Keratinocyte (primary cell): Measurements from ENCODE around the gene TUBA4B. TPM values are rescaled to one million over a fixed set of nuclear protein-coding genes. Genes with fewer than 3 reads are reported as not detected.

Source experiments
- DNase-seq: peaks from one replicate; pipeline ENCODE4 v3.0.0-alpha.2; 2011; ENCODE audit warnings: low read depth, missing footprints, low spot score
- FAIRE-seq: peaks from 2 replicates; lab custom pipeline; 2011; peaks lifted over from hg19 to GRCh38; lab: Jason Lieb, UNC
- H2AFZ ChIP-seq: 2 replicates; pipeline ENCODE4 v1.6.0; 2012; ENCODE audit warnings: low read length, control low read depth, inconsistent platforms; ENCODE audit not compliant: control insufficient read depth
- H3K27ac ChIP-seq: 2 replicates; pipeline ENCODE4 v1.5.1; 2011; ENCODE audit warnings: low read length; ENCODE audit not compliant: control insufficient read depth, insufficient read depth
- H3K27me3 ChIP-seq: 3 replicates; pipeline ENCODE4 v1.6.0; 2011; ENCODE audit warnings: low read length; ENCODE audit not compliant: control insufficient read depth, insufficient read depth; ENCODE audit errors: extremely low read depth
- H3K36me3 ChIP-seq, 2 experiments: 2 replicates in 1 of 2; 3 replicates in 1 of 2; pipeline ENCODE4 v1.5.1; 2011; ENCODE audit warnings: low read length in 2 of 2, mild to moderate bottlenecking in 1 of 2; ENCODE audit not compliant: control insufficient read depth in 2 of 2, insufficient read depth in 2 of 2; ENCODE audit errors: extremely low read depth in 1 of 2
- H3K4me1 ChIP-seq: 3 replicates; pipeline ENCODE4 v1.5.1; 2011; ENCODE audit warnings: low read length; ENCODE audit not compliant: control insufficient read depth, insufficient read depth; ENCODE audit errors: extremely low read depth
- H3K4me2 ChIP-seq: 3 replicates; pipeline ENCODE4 v1.6.0; 2011; ENCODE audit warnings: low read depth, low read length; ENCODE audit not compliant: control insufficient read depth, insufficient read depth; ENCODE audit errors: extremely low read depth
- H3K4me3 ChIP-seq, 3 experiments: fragments of 200-600 bp in 1 of 3; sonication (generic) in 1 of 3; 2 replicates in 2 of 3; 3 replicates in 1 of 3; pipeline ENCODE4 v1.5.1; 2011 to 2016; ENCODE audit warnings: low read length in 3 of 3, mild to moderate bottlenecking in 3 of 3, control low read depth in 2 of 3, inconsistent platforms in 1 of 3, low read depth in 1 of 3, mixed read lengths in 1 of 3, mixed run types in 1 of 3, moderate library complexity in 1 of 3; ENCODE audit not compliant: control insufficient read depth in 2 of 3, insufficient read depth in 2 of 3; ENCODE audit errors: extremely low read depth in 1 of 3
- H3K79me2 ChIP-seq: 2 replicates; pipeline ENCODE4 v1.6.0; 2012; ENCODE audit warnings: low read length; ENCODE audit not compliant: control insufficient read depth, insufficient read depth
- H3K9ac ChIP-seq: 3 replicates; pipeline ENCODE4 v1.6.0; 2011; ENCODE audit warnings: low read length; ENCODE audit not compliant: control insufficient read depth, insufficient read depth; ENCODE audit errors: extremely low read depth
- H3K9me1 ChIP-seq: 3 replicates; pipeline ENCODE4 v1.6.0; 2011; ENCODE audit warnings: low read length; ENCODE audit not compliant: control insufficient read depth, insufficient read depth; ENCODE audit errors: extremely low read depth
- H3K9me3 ChIP-seq: 2 replicates; pipeline ENCODE4 v1.5.1; 2012; ENCODE audit warnings: low read depth, low read length; ENCODE audit not compliant: control insufficient read depth
- H4K20me1 ChIP-seq: 3 replicates; pipeline ENCODE4 v1.6.0; 2011; ENCODE audit warnings: low read length; ENCODE audit not compliant: control insufficient read depth, insufficient read depth; ENCODE audit errors: extremely low read depth
- EZH2 ChIP-seq: IDR thresholded peaks from one replicate; pipeline ENCODE4 v1.6.1; 2012; ENCODE audit warnings: inconsistent platforms, mild to moderate bottlenecking, low read length, moderate library complexity
- dilution Hi-C: fragments of 300-500 bp; cut with MboI; formaldehyde crosslinking; loops from one replicate; pipeline ENCODE4 v1.7.0; 2020; ENCODE audit warnings: low sequenced_read_pairs; ENCODE audit not compliant: extremely low pct_ligation_motif_present
- polyA plus RNA-seq, 5 experiments: library from polyadenylated mRNA; depleted of rRNA in 3 of 5; stranded (reverse) in 3 of 5; stranded (forward) in 1 of 5; unstranded in 1 of 5; fragments of >200 nt; gene quantifications; 1 replicate in 1 of 5; 2 replicates in 3 of 5; 3 replicates in 1 of 5; pipeline versions ENCODE4 v1.2.1 to v1.2.3, GENCODE V29; 2011 to 2012; ENCODE audit warnings: missing spikeins in 2 of 5, low read depth in 1 of 5, low replicate concordance in 1 of 5
- TF ChIP-seq, protein P1 (sequence below), 3 experiments: IDR thresholded peaks in 1 of 3; conservative IDR thresholded peaks in 1 of 3; optimal IDR thresholded peaks in 1 of 3; 2 replicates in 2 of 3; 3 replicates in 1 of 3; pipeline versions ENCODE3 to v1.5.1; 2011; ENCODE audit warnings: low read length in 3 of 3, mild to moderate bottlenecking in 3 of 3, moderate library complexity in 2 of 3, control low read depth in 1 of 3, inconsistent platforms in 1 of 3; ENCODE audit not compliant: insufficient read depth in 2 of 3; ENCODE audit errors: extremely low read depth in 1 of 3

The TUBA4B gene
- polyA plus RNA-seq, 1 donor (not counting 4 experiments of a cell fraction or from before 2014, with no cell fraction given): not detected

DNA sequence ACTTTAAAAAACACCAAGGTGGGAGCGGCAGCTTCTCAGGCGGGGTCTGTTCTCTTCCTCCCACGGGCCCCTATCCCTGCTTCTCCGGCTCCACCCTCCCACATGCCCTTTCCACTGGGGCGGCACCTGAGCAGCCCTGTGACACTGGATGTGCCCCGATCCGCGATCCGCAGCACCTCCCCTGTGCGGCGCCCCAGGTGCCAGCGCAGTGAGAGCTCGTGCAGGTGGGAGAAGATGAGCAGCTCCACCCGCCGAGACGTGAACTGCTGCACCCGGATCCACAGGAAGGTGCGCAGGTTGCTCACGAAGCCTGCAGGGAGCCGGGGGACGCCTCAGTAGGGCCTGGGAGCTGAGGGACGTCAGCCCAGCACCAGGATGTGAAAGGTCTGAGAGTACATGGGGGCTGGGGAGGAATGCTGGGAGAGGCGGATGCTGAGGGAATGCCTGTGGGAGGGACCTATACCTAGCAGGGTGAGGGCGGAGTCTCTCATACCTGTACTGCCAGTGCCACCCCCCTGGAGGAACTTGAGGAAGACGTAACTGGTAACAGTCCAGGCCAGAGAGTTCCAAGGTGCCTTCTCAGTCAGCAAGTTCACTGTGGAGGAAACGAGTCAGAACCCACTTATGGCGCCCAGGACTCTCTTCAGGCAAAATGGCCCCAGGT lies 37.0 kb upstream of the TUBA4B start:
- no peak for FAIRE-seq
- H2AFZ ChIP-seq: no peak overlapping the region
- no peak overlapping the region for H3K4me2 ChIP-seq
- H3K79me2 ChIP-seq: no peaks in the 10 kb centered on the region
- no peaks in the 10 kb centered on the region for H3K27me3 ChIP-seq
- no peak for DNase-seq
- no peaks in the 10 kb centered on the region for H3K9me1 ChIP-seq
- no peak overlapping the region for H3K9ac ChIP-seq
- TF ChIP-seq, protein P1, sequence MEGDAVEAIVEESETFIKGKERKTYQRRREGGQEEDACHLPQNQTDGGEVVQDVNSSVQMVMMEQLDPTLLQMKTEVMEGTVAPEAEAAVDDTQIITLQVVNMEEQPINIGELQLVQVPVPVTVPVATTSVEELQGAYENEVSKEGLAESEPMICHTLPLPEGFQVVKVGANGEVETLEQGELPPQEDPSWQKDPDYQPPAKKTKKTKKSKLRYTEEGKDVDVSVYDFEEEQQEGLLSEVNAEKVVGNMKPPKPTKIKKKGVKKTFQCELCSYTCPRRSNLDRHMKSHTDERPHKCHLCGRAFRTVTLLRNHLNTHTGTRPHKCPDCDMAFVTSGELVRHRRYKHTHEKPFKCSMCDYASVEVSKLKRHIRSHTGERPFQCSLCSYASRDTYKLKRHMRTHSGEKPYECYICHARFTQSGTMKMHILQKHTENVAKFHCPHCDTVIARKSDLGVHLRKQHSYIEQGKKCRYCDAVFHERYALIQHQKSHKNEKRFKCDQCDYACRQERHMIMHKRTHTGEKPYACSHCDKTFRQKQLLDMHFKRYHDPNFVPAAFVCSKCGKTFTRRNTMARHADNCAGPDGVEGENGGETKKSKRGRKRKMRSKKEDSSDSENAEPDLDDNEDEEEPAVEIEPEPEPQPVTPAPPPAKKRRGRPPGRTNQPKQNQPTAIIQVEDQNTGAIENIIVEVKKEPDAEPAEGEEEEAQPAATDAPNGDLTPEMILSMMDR (optimal IDR thresholded peaks at IDR 0.05 in 1 of 3, IDR thresholded peaks at IDR 0.05 in 1 of 3, conservative IDR thresholded peaks at IDR 0.05 in 1 of 3; ENCODE audit: extremely low read depth in 1 of 3, insufficient read depth in 2 of 3, low read length in 3 of 3): no peak
- no peak for TF ChIP-seq EZH2
- H3K36me3 ChIP-seq: peaks cover 17 to 33% of the 10 kb centered on the region in 2 experiments
- H3K4me1 ChIP-seq: peaks cover 18% of the 10 kb centered on the region
- H4K20me1 ChIP-seq: no peaks in the 10 kb centered on the region
- no peaks in the 10 kb centered on the region for H3K9me3 ChIP-seq
- dilution Hi-C loops: no loop called here
- H3K27ac ChIP-seq: no peak overlapping the region
- H3K4me3 ChIP-seq: no peak overlapping the region

- dilution Hi-C loops: no loop called here
- H3K9me3 ChIP-seq: no peaks in the 10 kb centered on the region
- H3K4me1 ChIP-seq: peaks cover 18% of the 10 kb centered on the region
- no peak overlapping the region for H3K4me3 ChIP-seq
- H3K27me3 ChIP-seq: no peaks in the 10 kb centered on the region
- FAIRE-seq (no peak), DNase-seq (no peak)
- H3K9ac ChIP-seq: no peak overlapping the region
- H3K27ac ChIP-seq: no peak overlapping the region
- no peak overlapping the region for H2AFZ ChIP-seq
- H3K79me2 ChIP-seq: no peaks in the 10 kb centered on the region
- no peak overlapping the region for H3K4me2 ChIP-seq
- no peaks in the 10 kb centered on the region for H4K20me1 ChIP-seq
- H3K36me3 ChIP-seq: peaks cover 13 to 37% of the 10 kb centered on the region in 2 experiments
- TF ChIP-seq, protein P1 (optimal IDR thresholded peaks at IDR 0.05 in 1 of 3, IDR thresholded peaks at IDR 0.05 in 1 of 3, conservative IDR thresholded peaks at IDR 0.05 in 1 of 3; ENCODE audit: extremely low read depth in 1 of 3, insufficient read depth in 2 of 3, low read length in 3 of 3): no peak
- no peak for TF ChIP-seq EZH2
- no peaks in the 10 kb centered on the region for H3K9me1 ChIP-seq
These were observed 36.5 kb upstream of the TUBA4B start for GRCh38 chr2:219216535-219216915.
